ENCODE measurements around the gene NUAK1.

NUAK1 gene

GRCh38 chr12:106080041-106080790 is 58.5 kb downstream of the NUAK1 start:
- no peak for DNase-seq

GRCh38 chr12:106079148-106079738 is 59.5 kb downstream of the NUAK1 start:
- no peak for DNase-seq

GRCh38 chr12:106078358-106079010 is 60.3 kb downstream of the NUAK1 start:
- no peak for DNase-seq

GRCh38 chr12:106074706-106075392 is 63.9 kb downstream of the NUAK1 start:
- DNase-seq = no peak

GRCh38 chr12:106074361-106074705 is 64.4 kb downstream of the NUAK1 start:
- DNase-seq = no peak

- no peak for DNase-seq
Measured at GRCh38 chr12:106073179-106073578, 65.6 kb downstream of the NUAK1 start.

- no peak for DNase-seq
Measured at GRCh38 chr12:106072751-106073150, 66.0 kb downstream of the NUAK1 start.

- no peak for DNase-seq
Measured at GRCh38 chr12:106071686-106072085, 67.1 kb downstream of the NUAK1 start.

GRCh38 chr12:106070611-106071010 is 68.1 kb downstream of the NUAK1 start:
- DNase-seq = no peak

- no peak for DNase-seq
Measured at GRCh38 chr12:106070147-106070546, 68.6 kb downstream of the NUAK1 start.

- no peak for DNase-seq
Measured at GRCh38 chr12:106068296-106068695, 70.5 kb downstream of the NUAK1 start.

- DNase-seq = no peak
Measured at GRCh38 chr12:106067606-106068205, 71.0 kb downstream of the NUAK1 start.

GRCh38 chr12:106066726-106067325 is 71.9 kb downstream of the NUAK1 start:
- DNase-seq = no peak

GRCh38 chr12:106066051-106066705 is 72.6 kb downstream of the NUAK1 start:
- no peak for DNase-seq

GRCh38 chr12:106065506-106065905 is 73.2 kb downstream of the NUAK1 start:
- no peak for DNase-seq

GRCh38 chr12:106064721-106065021 is 74.1 kb downstream of the NUAK1 start:
- no peak for DNase-seq

GRCh38 chr12:106063826-106064720 is 74.7 kb downstream of the NUAK1 start:
- no peak for DNase-seq

- no peak for DNase-seq
Measured at GRCh38 chr12:106062693-106063092, 76.1 kb downstream of the NUAK1 start.

- no peak for DNase-seq
Measured at GRCh38 chr12:106058256-106059182, 80.2 kb downstream of the NUAK1 start.

GRCh38 chr12:106054049-106054448 is 84.7 kb downstream of the NUAK1 start:
- DNase-seq = no peak
